ENCODE measurements around the gene EPS8L3. TPM values are rescaled to one million over a fixed set of nuclear protein-coding genes. Genes with fewer than 3 reads are reported as not detected.
"Not testable (repeated sequence)": the region's sequence is repeated elsewhere in the genome, so short reads cannot be mapped to it uniquely, and the experiment has no call there.

The EPS8L3 gene
- total and polyA plus RNA-seq, 10 of the 15 experiments (the other 5 are each of a cell fraction or from before 2014, with no cell fraction given), result not detected

DNA sequence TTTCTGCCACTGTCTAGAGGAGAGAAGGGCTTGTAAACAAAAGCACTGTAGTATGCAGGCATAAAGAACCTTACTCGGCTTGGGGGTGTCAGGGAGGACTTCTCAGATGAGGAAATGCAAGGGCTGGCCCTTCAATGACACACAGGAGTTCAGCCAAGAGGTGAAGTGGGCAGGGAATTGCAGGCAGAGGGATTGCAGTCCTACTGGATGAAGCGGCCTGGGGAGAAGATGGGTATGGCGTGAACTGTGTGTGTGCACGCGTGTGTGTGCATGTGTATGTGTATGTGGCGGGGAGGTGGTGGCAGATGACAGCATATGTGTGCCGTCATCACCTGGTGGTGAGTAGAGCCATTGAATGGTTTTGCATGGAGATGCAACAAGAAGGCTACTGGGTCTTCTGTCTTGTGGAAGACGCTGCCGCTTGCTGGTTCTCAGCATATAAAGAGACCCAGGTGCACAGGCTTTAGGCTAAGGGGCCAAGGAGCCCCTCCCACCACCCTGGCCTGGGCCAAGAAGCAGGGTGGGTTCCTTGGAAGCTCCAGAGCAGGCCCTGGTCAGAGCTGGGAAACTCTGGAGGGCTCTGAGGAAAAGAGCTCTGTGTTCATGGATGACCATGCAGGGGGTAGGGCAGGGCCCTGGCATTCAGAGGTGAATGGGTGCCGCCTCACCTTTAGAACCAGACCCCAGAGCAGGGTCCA lies 4.1 kb upstream of the EPS8L3 start:
- 72% methylated on average over 10 of the region's 10 CpGs for WGBS (ENCODE audit: insufficient coverage, insufficient replicate concordance, low lambda C conversion rate, missing lambda C conversion rate)
- no TSS peak for BruUV-seq (replicated peaks)
- Histone ChIP-seq H3K27ac (ENCODE audit: control insufficient read depth, insufficient read depth) (no peak overlapping the region), H3K9me3 (replicated peaks; ENCODE audit: control insufficient read depth, insufficient read depth, low read length) (no peaks in the 10 kb centered on the region), H4K20me1 (ENCODE audit: control insufficient read depth, insufficient read depth) (no peaks in the 10 kb centered on the region), H3K79me2 (ENCODE audit: control insufficient read depth, insufficient read depth, low read length) (no peaks in the 10 kb centered on the region), H3K9ac (ENCODE audit: control insufficient read depth, insufficient read depth, low read length) (no peak overlapping the region), H2AFZ (ENCODE audit: control insufficient read depth, low read depth, low read length) (no peak overlapping the region), H3K4me2 (ENCODE audit: control insufficient read depth, insufficient read depth) (no peak overlapping the region), H3K4me3 (no peak overlapping the region), H3K27me3 (replicated peaks in 1 of 2; ENCODE audit: control insufficient read depth in 2 of 2, insufficient read depth in 2 of 2, low read length in 1 of 2) (no peaks in the 10 kb centered on the region; a peak in 1 of 4 replicates), H3K36me3 (ENCODE audit: control insufficient read depth in 2 of 2, insufficient read depth in 2 of 2, low read length in 1 of 2) (no peaks in the 10 kb centered on the region), H3K4me1 (ENCODE audit: control insufficient read depth, insufficient read depth, low read length) (no peaks in the 10 kb centered on the region)
- FAIRE-seq, result no peak
- RAD21 ChIA-PET (ENCODE audit: unreplicated experiment), result no interaction called here
- SMC1A ChIA-PET (ENCODE audit: uncharacterized antibody, unreplicated experiment), result no interaction called here
- POLR2A ChIA-PET, result no interaction called here
- no peak for DNase-seq (ENCODE audit: low read depth, low spot score)
- intact Hi-C loops (cut with micrococcal nuclease; ENCODE audit: unreplicated experiment), result no loop called here
- TF ChIP-seq, protein P1, sequence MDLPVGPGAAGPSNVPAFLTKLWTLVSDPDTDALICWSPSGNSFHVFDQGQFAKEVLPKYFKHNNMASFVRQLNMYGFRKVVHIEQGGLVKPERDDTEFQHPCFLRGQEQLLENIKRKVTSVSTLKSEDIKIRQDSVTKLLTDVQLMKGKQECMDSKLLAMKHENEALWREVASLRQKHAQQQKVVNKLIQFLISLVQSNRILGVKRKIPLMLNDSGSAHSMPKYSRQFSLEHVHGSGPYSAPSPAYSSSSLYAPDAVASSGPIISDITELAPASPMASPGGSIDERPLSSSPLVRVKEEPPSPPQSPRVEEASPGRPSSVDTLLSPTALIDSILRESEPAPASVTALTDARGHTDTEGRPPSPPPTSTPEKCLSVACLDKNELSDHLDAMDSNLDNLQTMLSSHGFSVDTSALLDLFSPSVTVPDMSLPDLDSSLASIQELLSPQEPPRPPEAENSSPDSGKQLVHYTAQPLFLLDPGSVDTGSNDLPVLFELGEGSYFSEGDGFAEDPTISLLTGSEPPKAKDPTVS (IDR thresholded peaks at IDR 0.05; ENCODE audit: low read depth, low read length), result no peak
- TF ChIP-seq SIX5 (IDR thresholded peaks at IDR 0.05; ENCODE audit: low read depth, low read length, severe bottlenecking), result no peak
- no peak for TF ChIP-seq WRNIP1 (IDR thresholded peaks at IDR 0.05; ENCODE audit: borderline replicate concordance, low read depth, low read length)
- TF ChIP-seq TAF1 (IDR thresholded peaks at IDR 0.05; ENCODE audit: borderline replicate concordance, low read depth, low read length), result no peak
- TF ChIP-seq, protein P2, sequence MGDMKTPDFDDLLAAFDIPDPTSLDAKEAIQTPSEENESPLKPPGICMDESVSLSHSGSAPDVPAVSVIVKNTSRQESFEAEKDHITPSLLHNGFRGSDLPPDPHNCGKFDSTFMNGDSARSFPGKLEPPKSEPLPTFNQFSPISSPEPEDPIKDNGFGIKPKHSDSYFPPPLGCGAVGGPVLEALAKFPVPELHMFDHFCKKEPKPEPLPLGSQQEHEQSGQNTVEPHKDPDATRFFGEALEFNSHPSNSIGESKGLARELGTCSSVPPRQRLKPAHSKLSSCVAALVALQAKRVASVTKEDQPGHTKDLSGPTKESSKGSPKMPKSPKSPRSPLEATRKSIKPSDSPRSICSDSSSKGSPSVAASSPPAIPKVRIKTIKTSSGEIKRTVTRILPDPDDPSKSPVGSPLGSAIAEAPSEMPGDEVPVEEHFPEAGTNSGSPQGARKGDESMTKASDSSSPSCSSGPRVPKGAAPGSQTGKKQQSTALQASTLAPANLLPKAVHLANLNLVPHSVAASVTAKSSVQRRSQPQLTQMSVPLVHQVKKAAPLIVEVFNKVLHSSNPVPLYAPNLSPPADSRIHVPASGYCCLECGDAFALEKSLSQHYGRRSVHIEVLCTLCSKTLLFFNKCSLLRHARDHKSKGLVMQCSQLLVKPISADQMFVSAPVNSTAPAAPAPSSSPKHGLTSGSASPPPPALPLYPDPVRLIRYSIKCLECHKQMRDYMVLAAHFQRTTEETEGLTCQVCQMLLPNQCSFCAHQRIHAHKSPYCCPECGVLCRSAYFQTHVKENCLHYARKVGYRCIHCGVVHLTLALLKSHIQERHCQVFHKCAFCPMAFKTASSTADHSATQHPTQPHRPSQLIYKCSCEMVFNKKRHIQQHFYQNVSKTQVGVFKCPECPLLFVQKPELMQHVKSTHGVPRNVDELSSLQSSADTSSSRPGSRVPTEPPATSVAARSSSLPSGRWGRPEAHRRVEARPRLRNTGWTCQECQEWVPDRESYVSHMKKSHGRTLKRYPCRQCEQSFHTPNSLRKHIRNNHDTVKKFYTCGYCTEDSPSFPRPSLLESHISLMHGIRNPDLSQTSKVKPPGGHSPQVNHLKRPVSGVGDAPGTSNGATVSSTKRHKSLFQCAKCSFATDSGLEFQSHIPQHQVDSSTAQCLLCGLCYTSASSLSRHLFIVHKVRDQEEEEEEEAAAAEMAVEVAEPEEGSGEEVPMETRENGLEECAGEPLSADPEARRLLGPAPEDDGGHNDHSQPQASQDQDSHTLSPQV (IDR thresholded peaks at IDR 0.05), result no peak
- no peak for TF ChIP-seq BMI1 (IDR thresholded peaks at IDR 0.05; ENCODE audit: borderline replicate concordance)
- in situ Hi-C loops (cut with MboI), result no loop called here
- no peak for ATAC-seq
- CTCF ChIA-PET, result no interaction called here

DNA sequence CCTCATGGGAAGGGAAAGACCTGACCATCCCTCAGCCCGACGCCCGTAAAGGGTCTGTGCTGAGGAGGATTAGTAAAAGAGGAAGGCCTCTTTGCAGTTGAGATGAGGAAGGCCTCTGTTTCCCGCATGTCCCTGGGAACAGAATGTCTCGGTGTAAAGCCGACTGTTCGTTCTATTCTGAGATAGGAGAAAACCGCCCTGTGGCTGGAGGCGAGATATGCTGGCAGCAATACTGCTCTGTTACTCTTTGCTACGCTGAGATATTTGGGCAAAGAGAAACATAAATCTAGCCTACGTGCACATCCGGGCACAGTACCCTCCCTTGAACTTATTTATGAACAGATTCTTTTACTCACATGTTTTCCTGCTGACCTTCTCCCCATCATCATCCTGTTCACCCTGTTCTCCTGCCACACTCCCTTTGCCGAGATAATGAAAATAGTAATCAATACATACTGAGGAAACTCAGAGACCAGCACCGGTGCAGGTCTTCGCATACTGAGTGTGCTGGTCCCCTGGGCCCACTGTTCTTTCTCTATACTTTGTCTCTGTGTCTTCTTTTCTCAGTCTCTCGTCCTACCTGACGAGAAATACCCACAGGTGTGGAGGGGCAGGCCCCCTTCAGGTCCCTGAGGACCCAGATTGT lies 3.4 kb upstream of the EPS8L3 start:
- SMC1A ChIA-PET (ENCODE audit: uncharacterized antibody, unreplicated experiment); intact Hi-C loops (cut with micrococcal nuclease; ENCODE audit: unreplicated experiment); H3K27me3 ChIP-seq (replicated peaks in 1 of 2; ENCODE audit: control insufficient read depth in 2 of 2, insufficient read depth in 2 of 2, low read length in 1 of 2); CTCF ChIA-PET; FAIRE-seq; H3K4me1 ChIP-seq (ENCODE audit: control insufficient read depth, insufficient read depth, low read length); H3K79me2 ChIP-seq (ENCODE audit: control insufficient read depth, insufficient read depth, low read length); in situ Hi-C loops (cut with MboI); RAD21 ChIA-PET (ENCODE audit: unreplicated experiment); H3K4me3 ChIP-seq; H3K27ac ChIP-seq (ENCODE audit: control insufficient read depth, insufficient read depth); DNase-seq (ENCODE audit: low read depth, low spot score); H4K20me1 ChIP-seq (ENCODE audit: control insufficient read depth, insufficient read depth); H3K9ac ChIP-seq (ENCODE audit: control insufficient read depth, insufficient read depth, low read length); POLR2A ChIA-PET; BruUV-seq (replicated peaks); H3K4me2 ChIP-seq (ENCODE audit: control insufficient read depth, insufficient read depth); ATAC-seq; H3K36me3 ChIP-seq (ENCODE audit: control insufficient read depth in 2 of 2, insufficient read depth in 2 of 2, low read length in 1 of 2); H3K9me3 ChIP-seq (replicated peaks; ENCODE audit: control insufficient read depth, insufficient read depth, low read length); H2AFZ ChIP-seq (ENCODE audit: control insufficient read depth, low read depth, low read length): not testable (repeated sequence)
- 44% methylated on average over 17 of the region's 17 CpGs for WGBS (ENCODE audit: insufficient coverage, insufficient replicate concordance, low lambda C conversion rate, missing lambda C conversion rate)

Data from GM12878 (cell line).